ENCODE data around the gene CTNND2.

DNA sequence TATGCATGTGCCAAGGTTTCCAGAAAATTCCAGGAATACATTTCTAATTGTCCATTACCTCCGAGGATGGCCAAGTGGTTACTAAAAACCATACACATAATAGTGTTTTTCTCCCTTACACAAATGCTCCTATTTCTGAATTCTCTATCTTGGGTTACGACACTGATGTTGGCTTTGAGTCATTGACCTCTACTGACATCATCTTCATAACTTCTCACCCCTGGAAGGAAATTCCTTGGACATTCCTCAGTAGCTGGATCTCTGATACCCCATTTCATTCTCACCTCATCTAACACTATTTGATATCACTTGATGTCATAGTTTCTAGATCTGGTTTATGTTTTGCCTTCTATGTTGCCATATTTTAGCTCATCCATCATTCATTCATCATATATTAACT is 287.2 kb downstream of the CTNND2 start:
- no peak for TF ChIP-seq ZNF274 (IDR thresholded peaks at IDR 0.05; ENCODE audit: low read depth, low read length)
- TF ChIP-seq YY1 (IDR thresholded peaks at IDR 0.05; ENCODE audit: insufficient read depth, insufficient read length), result no peak
